DOHH2 (cell line): Measurements from ENCODE around the gene MYL5.

Experiments
- CTCF ChIP-seq: fragments of 200-600 bp; sonication (generic); IDR thresholded peaks from one replicate; pipeline ENCODE4 v1.5.1; 2014; ENCODE audit warnings: antibody characterized with exemption, mild to moderate bottlenecking, low read depth, low read length; ENCODE audit not compliant: poor library complexity, severe bottlenecking
- EZH2phosphoT487 ChIP-seq: fragments of 200-600 bp; sonication (generic); IDR thresholded peaks from 2 replicates; pipeline ENCODE4 v1.6.1; 2017; ENCODE audit warnings: borderline replicate concordance, mild to moderate bottlenecking, antibody characterized with exemption, low read length, moderate library complexity, mixed read lengths

GRCh38 chr4:709348-709747 lies 35.0 kb downstream of the MYL5 start:
- TF ChIP-seq CTCF (no peak), EZH2phosphoT487 (no peak)
